NCI-H128 (cell line): Measurements from ENCODE around the gene SPRED2.

Source experiments
- DNase-seq: peaks from one replicate; lab custom pipeline; 2025; ENCODE audit not compliant: unreplicated experiment; lab: John Stamatoyannopoulos, UW

SPRED2 gene

DNA sequence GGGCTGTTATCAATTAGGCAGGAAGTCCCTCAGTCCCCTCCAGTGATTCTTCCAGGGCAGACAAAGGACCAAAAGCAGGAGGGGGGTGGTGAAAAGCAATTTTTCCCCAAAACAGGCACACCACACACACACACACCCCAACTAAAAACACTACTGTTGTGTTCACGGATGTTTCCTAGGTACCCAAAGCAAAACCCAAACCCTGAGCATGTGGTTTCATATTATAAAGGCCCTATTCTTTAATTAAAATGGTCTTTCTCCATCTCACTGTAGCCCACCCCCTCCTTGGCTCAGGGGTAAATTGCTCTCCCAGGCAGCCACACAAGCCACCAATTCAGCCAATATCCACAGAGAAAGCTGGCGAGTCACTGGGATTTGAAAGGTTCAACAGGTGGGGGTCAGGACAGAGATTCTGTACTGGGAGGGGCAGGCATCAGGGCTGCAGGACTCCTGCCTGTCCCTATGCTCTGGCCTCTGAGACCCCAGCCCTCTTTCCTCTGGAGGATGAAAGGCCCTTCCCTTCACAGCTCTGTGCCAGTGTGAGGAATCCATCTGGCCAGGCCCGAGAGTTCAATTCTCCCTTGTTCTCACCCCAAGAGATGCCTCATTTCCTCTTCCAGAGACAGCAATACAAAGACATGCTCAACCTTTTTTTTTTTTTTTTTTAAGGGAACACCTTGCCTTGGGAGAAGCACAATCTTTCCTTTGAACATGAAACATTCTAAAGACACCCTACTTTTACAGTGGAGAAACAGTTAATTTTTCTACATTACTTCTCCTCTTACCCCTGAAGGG is 43.6 kb downstream of the SPRED2 start:
- DNase-seq: no peak

DNA sequence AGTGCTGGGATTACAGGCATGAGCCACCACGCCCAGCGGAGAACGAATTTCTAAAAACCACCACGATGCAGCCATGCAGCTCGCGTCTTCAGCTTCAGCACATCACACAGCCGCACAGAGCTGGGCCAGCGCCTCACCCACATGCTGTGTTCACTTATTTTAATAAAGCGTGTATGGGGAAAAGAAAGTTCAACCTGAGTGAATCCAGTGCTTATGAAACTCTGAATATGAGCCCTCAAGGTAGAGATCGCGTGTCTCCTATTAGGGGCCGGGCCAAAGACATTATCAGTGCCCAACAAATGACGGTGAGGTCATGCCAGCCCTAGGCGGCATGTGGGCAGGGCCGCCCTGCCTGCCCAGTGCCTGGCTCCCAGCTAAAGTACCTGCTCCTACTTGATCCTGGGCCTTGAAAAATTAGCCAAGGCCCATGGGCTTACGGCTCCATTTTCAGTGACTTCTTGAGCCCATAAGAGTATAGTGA is 44.3 kb downstream of the SPRED2 start:
- DNase-seq: no peak

DNA sequence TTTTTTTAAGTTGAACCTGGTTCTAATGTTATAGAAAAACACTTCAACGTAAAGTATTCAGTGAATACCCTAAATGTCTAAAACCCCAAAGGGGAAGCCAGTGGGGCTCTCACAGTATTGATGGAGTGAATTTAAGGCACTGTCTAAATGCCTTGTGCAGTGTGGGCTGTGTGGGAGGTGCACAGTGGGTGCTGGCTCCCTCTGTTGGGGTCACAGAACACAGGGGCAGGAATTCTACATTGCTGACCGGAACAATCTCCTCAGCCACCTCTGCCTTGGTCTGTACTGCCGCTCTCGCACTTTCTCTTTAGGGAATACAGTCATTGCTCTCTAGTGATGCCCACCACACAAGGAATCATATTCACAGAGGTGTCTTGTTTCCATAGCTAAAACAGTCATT is 45.4 kb downstream of the SPRED2 start:
- no peak for DNase-seq

DNA sequence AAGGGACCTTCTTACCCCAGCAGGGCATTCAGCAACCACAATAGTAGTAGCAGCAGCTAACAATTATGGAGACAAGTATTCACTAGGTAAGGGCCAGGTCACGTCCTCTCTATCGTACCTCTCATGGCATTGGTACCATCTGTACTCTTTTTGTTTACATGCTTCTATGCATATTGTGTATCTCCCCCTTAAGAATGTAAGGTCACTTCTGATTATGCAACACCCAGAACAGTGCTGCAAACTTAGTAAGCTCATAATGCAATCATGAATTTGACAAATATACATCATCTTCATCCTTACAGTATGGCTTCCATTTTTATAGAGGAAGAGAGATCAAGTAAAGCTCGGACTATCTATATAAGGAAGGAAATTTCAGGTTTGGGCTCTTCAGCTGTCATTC is 46.1 kb downstream of the SPRED2 start:
- DNase-seq: no peak

GRCh38 chr2:65383541-65384488 is 48.6 kb downstream of the SPRED2 start:
- no peak for DNase-seq

GRCh38 chr2:65382776-65383357 is 49.5 kb downstream of the SPRED2 start:
- DNase-seq: no peak

DNA sequence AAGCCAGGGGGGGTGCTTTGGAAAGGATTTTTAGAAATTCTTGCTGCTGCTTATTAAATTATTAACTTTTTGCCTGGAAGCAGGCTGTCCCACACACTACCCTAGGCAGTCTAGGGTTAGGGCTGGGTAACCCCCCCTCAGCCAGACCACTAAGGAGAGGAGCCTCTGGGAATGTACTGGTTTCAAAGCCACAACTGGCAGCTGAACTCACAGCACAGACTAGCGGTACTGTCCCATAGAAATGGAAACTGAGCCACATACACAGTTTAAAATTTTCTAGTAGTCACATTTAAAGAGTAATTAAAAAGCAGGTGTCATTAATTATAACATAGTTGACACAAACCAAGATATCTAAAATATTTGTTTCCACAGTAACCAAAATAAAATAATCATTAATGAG is 50.1 kb downstream of the SPRED2 start:
- DNase-seq: no peak

DNA sequence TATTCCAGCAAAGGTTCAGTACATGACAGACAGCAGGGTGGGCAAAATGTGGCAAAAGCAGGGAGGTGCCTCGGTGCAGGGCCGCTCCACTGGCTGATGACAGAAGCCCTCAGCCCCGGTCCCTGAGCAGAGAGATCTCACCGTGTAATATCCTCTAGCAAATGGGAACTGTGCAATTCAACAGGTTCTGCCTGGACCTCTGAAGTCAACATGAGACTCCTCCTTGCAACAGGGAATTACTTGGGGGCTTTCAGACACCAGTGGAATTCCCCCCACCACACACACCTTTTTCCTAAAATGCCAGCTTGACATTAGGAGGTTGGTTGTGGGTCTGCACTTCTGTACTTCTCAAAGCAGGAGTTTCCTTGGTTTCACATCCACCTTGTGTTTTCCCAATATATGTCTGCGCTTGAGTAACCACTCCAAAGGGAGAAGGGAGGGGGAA is 50.8 kb downstream of the SPRED2 start:
- no peak for DNase-seq

GRCh38 chr2:65380255-65380654 is 52.1 kb downstream of the SPRED2 start:
- DNase-seq: no peak

- no peak for DNase-seq
These were observed 52.7 kb downstream of the SPRED2 start for GRCh38 chr2:65379721-65380171.

DNA sequence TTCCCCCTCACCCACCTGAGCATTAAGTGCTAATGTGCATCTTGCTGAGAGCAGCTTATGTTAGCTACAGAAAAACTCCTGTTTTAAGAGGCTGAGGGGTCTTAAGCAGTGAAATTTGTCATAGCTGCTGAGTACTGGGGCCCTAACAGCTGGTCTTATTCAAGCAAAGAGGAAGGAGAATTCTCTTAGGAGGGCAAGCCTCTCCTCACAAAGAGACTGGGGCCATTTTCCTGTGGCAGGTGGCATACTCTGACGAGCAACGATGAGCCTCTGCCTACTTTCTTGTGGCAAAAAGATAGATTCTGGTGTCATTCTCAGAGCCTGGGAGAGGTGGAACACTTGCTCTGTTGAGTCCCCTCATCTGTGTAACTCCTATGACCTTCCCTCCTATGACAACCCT is 53.2 kb downstream of the SPRED2 start:
- no peak for DNase-seq

DNA sequence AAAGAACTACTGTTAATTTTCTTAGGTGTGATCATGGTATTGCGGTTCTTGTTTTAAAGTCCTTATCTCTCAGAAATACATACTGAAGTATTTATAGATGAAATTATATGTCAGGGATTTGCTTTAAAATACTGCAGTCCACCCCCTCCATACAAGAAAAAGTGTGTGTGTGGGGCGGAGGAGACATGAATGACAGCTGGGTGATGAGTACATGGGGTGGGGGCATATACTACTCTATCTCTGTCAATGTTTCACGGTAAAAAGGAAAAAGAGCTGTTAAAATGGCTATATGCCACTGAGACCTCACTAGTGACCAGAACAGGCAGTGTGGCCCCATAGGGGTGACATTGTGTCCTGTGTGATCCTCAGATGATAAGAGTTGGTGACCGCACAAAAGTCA is 54.1 kb downstream of the SPRED2 start:
- no peak for DNase-seq

GRCh38 chr2:65377556-65378192 is 54.7 kb downstream of the SPRED2 start:
- no peak for DNase-seq

GRCh38 chr2:65375723-65376122 is 56.7 kb downstream of the SPRED2 start:
- DNase-seq: no peak

DNA sequence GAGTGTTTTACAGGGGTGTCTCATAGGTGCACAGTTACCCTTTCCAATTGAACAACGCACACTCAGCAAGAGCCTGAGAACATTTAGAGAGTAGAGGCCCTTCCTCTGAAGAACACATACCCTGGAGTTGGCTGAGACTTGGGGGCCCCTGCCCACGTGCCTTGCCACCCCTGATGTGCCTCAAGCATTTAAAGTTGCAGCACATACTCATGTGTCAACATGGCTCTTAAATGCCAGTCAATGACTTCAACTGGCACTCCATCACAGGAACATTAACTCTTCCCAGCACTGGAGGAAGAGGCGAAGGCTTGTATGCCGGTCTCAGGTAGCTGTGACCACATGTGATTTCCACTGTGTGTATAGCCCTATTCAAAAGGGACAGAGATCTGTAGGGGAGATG is 57.4 kb downstream of the SPRED2 start:
- DNase-seq: no peak

DNA sequence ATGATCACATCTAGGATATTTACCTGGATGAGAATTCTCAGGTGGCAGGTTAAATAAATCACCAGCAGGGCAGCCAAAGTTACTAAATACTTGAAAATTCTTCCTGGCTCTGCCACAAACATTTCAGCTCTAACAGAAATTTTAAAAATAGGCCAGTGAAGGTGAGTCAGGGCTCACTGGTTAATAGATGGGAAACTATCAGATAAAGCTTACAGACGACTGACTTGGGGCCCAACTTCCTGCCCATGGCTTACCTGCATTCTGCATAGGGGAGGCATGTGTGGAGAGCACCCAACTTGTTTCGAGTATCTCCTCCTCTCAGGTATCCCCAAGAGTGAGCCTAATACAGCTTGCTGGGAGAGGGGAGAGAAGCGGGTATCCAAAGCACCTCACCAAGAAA is 57.8 kb downstream of the SPRED2 start:
- DNase-seq: no peak

- no peak for DNase-seq
These were observed 59.0 kb downstream of the SPRED2 start for GRCh38 chr2:65373365-65373918.

DNA sequence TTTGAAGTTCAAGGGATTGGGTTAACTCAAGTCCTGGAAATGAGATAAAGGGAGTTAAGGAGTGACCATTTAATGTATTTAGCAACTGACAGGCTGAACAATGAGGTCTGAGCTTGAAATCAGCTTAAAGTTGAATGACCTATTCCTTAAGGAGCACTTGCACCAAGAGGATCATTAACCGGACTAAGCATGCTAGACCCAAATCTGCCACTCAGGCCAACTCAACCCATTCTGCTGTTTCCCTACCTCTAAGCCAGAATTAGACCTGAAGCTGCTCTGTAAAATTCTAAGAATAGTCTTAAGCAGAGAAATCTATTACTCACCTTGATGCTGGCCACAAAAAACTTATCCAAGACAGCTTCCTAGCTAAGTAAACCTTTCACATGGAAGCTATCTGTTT is 59.8 kb downstream of the SPRED2 start:
- DNase-seq: no peak

GRCh38 chr2:65371074-65371434 is 61.3 kb downstream of the SPRED2 start:
- no peak for DNase-seq

DNA sequence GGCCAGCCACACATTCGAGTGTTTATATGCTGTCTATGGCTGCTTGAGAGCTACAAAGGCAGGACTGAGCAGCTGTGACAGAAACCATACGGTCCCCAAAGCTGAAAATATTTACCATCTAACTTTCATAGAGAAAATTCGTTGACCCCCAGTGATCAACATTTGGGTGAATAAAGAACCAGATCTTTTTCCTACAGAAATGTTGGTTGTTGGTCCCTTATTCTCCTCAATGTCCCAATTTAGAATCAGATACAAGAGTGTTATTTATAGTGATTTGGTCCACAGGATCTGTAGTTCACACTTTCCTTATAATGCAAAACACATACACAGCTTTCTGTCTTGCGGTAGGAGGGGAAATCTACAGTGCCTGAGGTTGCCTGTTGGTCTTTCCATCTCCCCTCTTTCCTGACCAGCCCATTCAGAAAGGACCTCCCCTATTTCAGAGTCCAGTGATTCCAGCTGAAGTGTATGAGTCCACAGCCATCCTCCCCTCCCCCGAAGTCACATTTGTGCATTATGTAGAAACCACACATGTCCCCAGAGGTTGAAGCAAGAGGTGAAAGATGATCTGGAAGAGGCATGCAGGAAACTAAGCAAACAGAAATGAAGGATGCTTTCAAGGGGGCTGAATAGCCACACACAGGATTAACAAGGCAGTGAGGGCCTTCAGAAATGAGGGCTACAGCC is 61.9 kb downstream of the SPRED2 start:
- no peak for DNase-seq
